Measurements from ENCODE around the gene MTAP.
"Not testable (repeated sequence)": the region's sequence is repeated elsewhere in the genome, so short reads cannot be mapped to it uniquely, and the experiment has no call there.

MTAP gene

GRCh38 chr9:21927752-21928151, 125.3 kb downstream of the MTAP start:
- DNase-seq: no peak

GRCh38 chr9:21931428-21931827, 129.0 kb downstream of the MTAP start:
- DNase-seq: no peak

GRCh38 chr9:21933281-21933680, 130.8 kb downstream of the MTAP start:
- no peak for DNase-seq

- DNase-seq: no peak
Observed at GRCh38 chr9:21933865-21934264, 131.4 kb downstream of the MTAP start.

GRCh38 chr9:21935631-21936030, 133.2 kb downstream of the MTAP start:
- DNase-seq: no peak

- no peak for DNase-seq
Observed at GRCh38 chr9:21936161-21936560, 133.7 kb downstream of the MTAP start.

- DNase-seq: no peak
Observed at GRCh38 chr9:21941337-21941995, 139.0 kb downstream of the MTAP start.

GRCh38 chr9:21943464-21943863, 141.0 kb downstream of the MTAP start:
- DNase-seq: no peak

GRCh38 chr9:21945606-21946005, 143.2 kb downstream of the MTAP start:
- DNase-seq: no peak

GRCh38 chr9:21958833-21959232, 156.4 kb downstream of the MTAP start:
- DNase-seq: no peak

GRCh38 chr9:21959268-21959667, 156.8 kb downstream of the MTAP start:
- not testable (repeated sequence) for DNase-seq

- DNase-seq: no peak
Observed at GRCh38 chr9:21961569-21961968, 159.1 kb downstream of the MTAP start.

GRCh38 chr9:21964925-21965385, 162.5 kb downstream of the MTAP start:
- DNase-seq: no peak

GRCh38 chr9:21965401-21965951, 163.0 kb downstream of the MTAP start:
- no peak for DNase-seq

- DNase-seq: no peak
Observed at GRCh38 chr9:21966140-21966851, 163.9 kb downstream of the MTAP start.

- no peak for DNase-seq
Observed at GRCh38 chr9:21967169-21967568, 164.7 kb downstream of the MTAP start.

GRCh38 chr9:21967702-21968101, 165.3 kb downstream of the MTAP start:
- DNase-seq: no peak

GRCh38 chr9:21968331-21969010, 166.0 kb downstream of the MTAP start:
- DNase-seq: no peak

GRCh38 chr9:21969011-21969940, 166.8 kb downstream of the MTAP start:
- DNase-seq: no peak

GRCh38 chr9:21969951-21970799, 167.7 kb downstream of the MTAP start:
- DNase-seq: no peak

GRCh38 chr9:21970800-21971640, 168.6 kb downstream of the MTAP start:
- no peak for DNase-seq
